Measurements from ENCODE around the gene MAPK8IP1. TPM values are rescaled to one million over a fixed set of nuclear protein-coding genes. Genes with fewer than 3 reads are reported as not detected.

MAPK8IP1 gene
- total RNA-seq, 1 donor: 6.5 TPM

GRCh38 chr11:45941285-45941684 is 55.8 kb downstream of the MAPK8IP1 start:
- H3K4me3 ChIP-seq (ENCODE audit: low read depth, low read length): no peak overlapping the region
- no peak for TF ChIP-seq CTCF (IDR thresholded peaks at IDR 0.05; ENCODE audit: insufficient read depth, low read depth, low read length)
- no peak for DNase-seq (ENCODE audit: low read depth)

GRCh38 chr11:45942381-45942780 is 56.9 kb downstream of the MAPK8IP1 start:
- no peak for TF ChIP-seq CTCF (IDR thresholded peaks at IDR 0.05; ENCODE audit: insufficient read depth, low read depth, low read length)
- DNase-seq (ENCODE audit: low read depth): no peak
- no peak overlapping the region for H3K4me3 ChIP-seq (ENCODE audit: low read depth, low read length)

- no peak overlapping the region for H3K4me3 ChIP-seq (ENCODE audit: low read depth, low read length)
- TF ChIP-seq CTCF (IDR thresholded peaks at IDR 0.05; ENCODE audit: insufficient read depth, low read depth, low read length): no peak
- no peak for DNase-seq (ENCODE audit: low read depth)
Measured at GRCh38 chr11:45945397-45945999, 60.0 kb downstream of the MAPK8IP1 start.

GRCh38 chr11:45947885-45948284 is 62.4 kb downstream of the MAPK8IP1 start:
- TF ChIP-seq CTCF (IDR thresholded peaks at IDR 0.05; ENCODE audit: insufficient read depth, low read depth, low read length): no peak
- H3K4me3 ChIP-seq (ENCODE audit: low read depth, low read length): no peak overlapping the region
- no peak for DNase-seq (ENCODE audit: low read depth)

- no peak for TF ChIP-seq CTCF (IDR thresholded peaks at IDR 0.05; ENCODE audit: insufficient read depth, low read depth, low read length)
- no peak for DNase-seq (ENCODE audit: low read depth)
- H3K4me3 ChIP-seq (ENCODE audit: low read depth, low read length): no peak overlapping the region
Measured at GRCh38 chr11:45948356-45948755, 62.9 kb downstream of the MAPK8IP1 start.

- DNase-seq (ENCODE audit: low read depth): no peak
- no peak overlapping the region for H3K4me3 ChIP-seq (ENCODE audit: low read depth, low read length)
- TF ChIP-seq CTCF (IDR thresholded peaks at IDR 0.05; ENCODE audit: insufficient read depth, low read depth, low read length): no peak
Measured at GRCh38 chr11:45949992-45950407, 64.5 kb downstream of the MAPK8IP1 start.

Other genes starting within 250 kb of the MAPK8IP1 start
- 0.43 and 0.97 TPM in 2 replicates for gene CHST1, start 220.0 kb upstream of the MAPK8IP1 start, total RNA-seq
- gene SLC35C1, start 80.5 kb upstream of the MAPK8IP1 start, total RNA-seq: 14.2 and 14.5 TPM in 2 replicates
- gene CRY2, start 38.2 kb upstream of the MAPK8IP1 start, total RNA-seq: 14.5 and 14.7 TPM in 2 replicates
- gene FREY1, start 21.6 kb downstream of the MAPK8IP1 start, total RNA-seq: 0.43 and 0.64 TPM in 2 replicates
- gene PEX16, start 32.2 kb downstream of the MAPK8IP1 start, total RNA-seq: 24.6 and 28.3 TPM in 2 replicates
- not detected in 2 replicates for gene LARGE2, start 37.0 kb downstream of the MAPK8IP1 start, total RNA-seq
- gene PHF21A, start 235.8 kb downstream of the MAPK8IP1 start, total RNA-seq: 12.9 and 15.5 TPM in 2 replicates

Measured in fibroblast of villous mesenchyme (primary cell).